Lung (tissue), 12 donors: Measurements from ENCODE around the gene C14orf119. TPM values are rescaled to one million over a fixed set of nuclear protein-coding genes. Genes with fewer than 3 reads are reported as not detected.

ENCODE experiments used
- ATAC-seq: fragments of 200-7000 bp; cut with Tn5 transposase; one replicate; pipeline ENCODE4 v1.9.1; 2020; ENCODE audit warnings: moderate number of reproducible peaks; ENCODE audit not compliant: insufficient read depth, low FRiP score
- DNase-seq, 3 donors: peaks; one replicate each; pipeline ENCODE4 v3.0.0-alpha.2; 2013 to 2017
- H3K27ac ChIP-seq, 2 donors: one replicate each; pipeline ENCODE4 v1.5.1; 2013; ENCODE audit warnings: mild to moderate bottlenecking in 2 of 2, moderate library complexity in 2 of 2, control low read depth in 1 of 2, inconsistent platforms in 1 of 2, low read depth in 1 of 2, low read length in 1 of 2
- H3K27me3 ChIP-seq, 3 donors: one replicate each; pipeline ENCODE4 v1.5.1; 2013; ENCODE audit warnings: low read length in 2 of 3; ENCODE audit not compliant: control insufficient read depth in 3 of 3, insufficient read depth in 3 of 3
- H3K36me3 ChIP-seq, 4 donors: one replicate each; pipeline ENCODE4 v1.5.1; 2013; ENCODE audit warnings: low read length in 4 of 4, mild to moderate bottlenecking in 1 of 4, moderate library complexity in 1 of 4; ENCODE audit not compliant: control insufficient read depth in 4 of 4, insufficient read depth in 4 of 4
- H3K4me1 ChIP-seq, 5 donors: one replicate each; pipeline ENCODE4 v1.5.1; 2013; ENCODE audit warnings: low read length in 5 of 5, mild to moderate bottlenecking in 2 of 5, moderate library complexity in 1 of 5; ENCODE audit not compliant: control insufficient read depth in 5 of 5, insufficient read depth in 5 of 5
- H3K4me3 ChIP-seq: one replicate; pipeline ENCODE4 v1.5.1; 2013; ENCODE audit warnings: mild to moderate bottlenecking, control low read depth, moderate library complexity
- H3K9ac ChIP-seq, 2 donors: one replicate each; pipeline ENCODE4 v1.5.1; 2013; ENCODE audit warnings: low read length in 2 of 2, control low read depth in 1 of 2; ENCODE audit not compliant: insufficient read depth in 1 of 2
- H3K9me3 ChIP-seq, 4 donors: one replicate each; pipeline ENCODE4 v1.5.1; 2013; ENCODE audit warnings: low read length in 3 of 4, mild to moderate bottlenecking in 1 of 4, moderate library complexity in 1 of 4; ENCODE audit not compliant: control insufficient read depth in 4 of 4, insufficient read depth in 3 of 4
- WGBS, 2 donors: extraction: QIAGEN DNeasy Blood & Tissue Kit; methylation state at CpG; one replicate each; pipeline ENCODE4 v1.1.7; 2013; 5-methylcytosine and 5-hydroxymethylcytosine counted together
- polyA plus RNA-seq, 2 donors: library from polyadenylated mRNA; stranded (reverse); fragments of 200-250 nt; gene quantifications; one replicate each; pipeline ENCODE4 v1.2.1, GENCODE V29; 2013
- total RNA-seq, 2 donors: library from RNA; depleted of rRNA in 1 of 2; stranded (reverse); fragments of >200 nt in 1 of 2; gene quantifications; one replicate each; pipeline ENCODE4 v1.2.1, GENCODE V29; 2014 to 2021
- TF ChIP-seq, protein P1 (sequence below): IDR thresholded peaks from 2 replicates; pipeline ENCODE4 v1.5.1; 2012; ENCODE audit warnings: mild to moderate bottlenecking; ENCODE audit errors: control extremely low read depth, extremely low read depth
- donor health status: control.
- donor health status: control.
- donor health status: Bipolar disorder and iron deficiency.
- donor health status: healthy.
- donor health status: DM: yes; HTN: yes; CAD: no.

Gene C14orf119
- total and polyA plus RNA-seq, 4 donors, result 23.9 to 64.9 (median 41.4) TPM

DNA sequence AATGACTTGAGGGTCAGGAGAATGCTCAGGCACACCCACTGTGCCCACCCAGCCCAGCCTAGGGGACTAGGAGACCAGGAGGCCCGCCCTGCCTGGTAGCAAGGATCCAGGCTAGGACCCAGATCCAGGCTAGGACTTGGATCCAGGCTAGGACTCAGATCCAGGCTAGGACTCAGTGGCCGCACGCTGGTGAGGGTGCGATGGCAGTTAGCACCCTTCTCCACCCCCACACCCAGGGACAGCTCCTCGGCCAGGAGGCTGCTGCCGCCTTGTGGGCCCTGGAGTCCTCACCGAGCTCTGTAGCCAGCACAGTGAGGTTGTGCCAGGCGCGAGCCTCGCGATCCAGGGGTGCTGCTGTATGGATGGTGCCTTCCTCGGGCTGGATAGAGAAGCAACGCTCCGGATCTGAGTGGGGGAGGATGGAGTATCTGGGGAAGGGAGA, 43.1 kb upstream of the C14orf119 start:
- Histone ChIP-seq H3K27me3 (no peaks in the 10 kb centered on the region), H3K4me1 (peaks cover 0 to 22% (median 0%) of the 10 kb centered on the region in 5 donors), H3K36me3 (peaks cover 0 to 6% (median under 1%) of the 10 kb centered on the region in 4 donors), H3K4me3 (no peak overlapping the region), H3K27ac (no peak overlapping the region), H3K9ac (no peak overlapping the region), H3K9me3 (no peaks in the 10 kb centered on the region)
- ATAC-seq (no peak), DNase-seq (no peak)
- WGBS, 2 donors, result 79 to 87% methylated on average over 14 of the region's 14 CpGs
- TF ChIP-seq, protein P1, sequence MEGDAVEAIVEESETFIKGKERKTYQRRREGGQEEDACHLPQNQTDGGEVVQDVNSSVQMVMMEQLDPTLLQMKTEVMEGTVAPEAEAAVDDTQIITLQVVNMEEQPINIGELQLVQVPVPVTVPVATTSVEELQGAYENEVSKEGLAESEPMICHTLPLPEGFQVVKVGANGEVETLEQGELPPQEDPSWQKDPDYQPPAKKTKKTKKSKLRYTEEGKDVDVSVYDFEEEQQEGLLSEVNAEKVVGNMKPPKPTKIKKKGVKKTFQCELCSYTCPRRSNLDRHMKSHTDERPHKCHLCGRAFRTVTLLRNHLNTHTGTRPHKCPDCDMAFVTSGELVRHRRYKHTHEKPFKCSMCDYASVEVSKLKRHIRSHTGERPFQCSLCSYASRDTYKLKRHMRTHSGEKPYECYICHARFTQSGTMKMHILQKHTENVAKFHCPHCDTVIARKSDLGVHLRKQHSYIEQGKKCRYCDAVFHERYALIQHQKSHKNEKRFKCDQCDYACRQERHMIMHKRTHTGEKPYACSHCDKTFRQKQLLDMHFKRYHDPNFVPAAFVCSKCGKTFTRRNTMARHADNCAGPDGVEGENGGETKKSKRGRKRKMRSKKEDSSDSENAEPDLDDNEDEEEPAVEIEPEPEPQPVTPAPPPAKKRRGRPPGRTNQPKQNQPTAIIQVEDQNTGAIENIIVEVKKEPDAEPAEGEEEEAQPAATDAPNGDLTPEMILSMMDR, result no peak

GRCh38 chr14:23052671-23053070, 42.6 kb upstream of the C14orf119 start:
- no peaks in the 10 kb centered on the region for H3K9me3 ChIP-seq
- no peak for ATAC-seq
- TF ChIP-seq, protein P1, result no peak
- no peak for DNase-seq
- peaks cover 0 to 18% (median 0%) of the 10 kb centered on the region in 5 donors for H3K4me1 ChIP-seq
- H3K27me3 ChIP-seq, result no peaks in the 10 kb centered on the region
- no peak overlapping the region for H3K9ac ChIP-seq
- H3K27ac ChIP-seq, result no peak overlapping the region
- peaks cover 0 to 6% (median under 1%) of the 10 kb centered on the region in 4 donors for H3K36me3 ChIP-seq
- H3K4me3 ChIP-seq, result no peak overlapping the region
- WGBS, 2 donors, result 81 to 85% methylated on average over 3 of the region's 3 CpGs

- Histone ChIP-seq H3K9ac (no peak overlapping the region), H3K9me3 (no peaks in the 10 kb centered on the region), H3K4me1 (peaks cover 0 to 18% (median 0%) of the 10 kb centered on the region in 5 donors), H3K27me3 (no peaks in the 10 kb centered on the region), H3K27ac (no peak overlapping the region), H3K36me3 (peaks cover 0 to 6% (median under 1%) of the 10 kb centered on the region in 4 donors), H3K4me3 (no peak overlapping the region)
- ATAC-seq (no peak), DNase-seq (no peak)
- TF ChIP-seq, protein P1, result no peak
- 97 to 98% methylated on average over 10 of the region's 10 CpGs for WGBS, 2 donors
Measured at GRCh38 chr14:23053426-23053825, 41.9 kb upstream of the C14orf119 start.
